ENCODE measurements around the gene GAN. TPM values are rescaled to one million over a fixed set of nuclear protein-coding genes. Genes with fewer than 3 reads are reported as not detected.

Gene GAN
- total and polyA plus RNA-seq, 2 of the 4 experiments (the other 2 are of a cell fraction), result 1.1 to 5.7 TPM

DNA sequence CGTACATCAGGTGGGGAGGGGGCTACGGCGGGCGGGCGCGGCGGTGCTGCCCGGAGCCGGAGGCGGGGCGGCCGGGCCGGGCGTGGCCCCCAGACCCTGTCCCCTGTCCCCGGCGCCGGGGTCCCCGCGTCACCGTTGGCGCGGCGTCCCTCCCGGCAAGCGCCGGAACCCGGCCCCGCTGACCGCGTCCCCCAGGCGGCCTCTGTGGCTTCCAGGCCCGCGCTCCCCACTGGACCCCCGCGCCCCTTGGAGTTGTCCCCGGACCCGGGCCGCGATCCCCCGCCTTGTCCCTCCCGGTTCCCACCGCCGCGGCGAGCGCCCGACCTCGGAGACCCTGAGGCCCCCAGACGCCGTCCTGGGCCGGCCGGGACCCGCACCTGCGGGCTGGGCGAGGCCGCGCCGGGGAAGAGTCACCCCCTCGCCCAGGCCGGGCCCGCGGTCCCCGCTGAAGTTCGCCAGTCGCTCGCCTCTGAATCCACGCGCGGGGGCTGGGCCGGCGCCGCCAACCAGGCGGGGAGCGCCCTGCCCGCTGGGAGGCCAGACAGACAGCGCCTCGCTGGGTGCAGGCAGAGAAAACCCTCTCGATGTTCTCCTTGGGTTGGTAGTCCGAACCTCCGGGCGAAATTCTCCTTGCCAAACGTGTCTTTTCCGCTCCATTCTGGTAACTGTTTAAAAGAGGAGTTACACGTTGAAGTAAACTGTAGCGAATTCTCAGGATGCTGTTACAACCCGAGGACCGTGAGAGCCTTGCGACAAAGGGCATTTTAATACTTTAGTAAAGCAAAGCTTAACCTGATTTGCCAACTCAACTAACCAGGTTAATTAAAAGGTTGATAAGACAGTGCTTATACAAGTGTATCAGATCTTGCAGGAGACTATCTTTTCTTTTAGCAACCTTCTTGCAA, 761 bp downstream of the GAN start:
- H3K9me3 ChIP-seq (ENCODE audit: control insufficient read depth, insufficient read depth, low read length), result no peaks in the 10 kb centered on the region
- dilution Hi-C loops (cut with HindIII; ENCODE audit: low sequenced_read_pairs, unreplicated experiment) (no loop called here), in situ Hi-C loops (cut with MboI; ENCODE audit: low sequenced_read_pairs) (no loop called here), intact Hi-C loops (cut with micrococcal nuclease) (loop anchor here (2.0 to 10.0 kb wide), 4 partner anchors 81 to 281 kb away; partner anchors contain the start of genes ATMIN, BCO1 and GCSH)
- ATAC-seq (ENCODE audit: low read depth) (peak; percentile 52), DNase-seq (peak; percentile 51)
- POLR2A ChIA-PET (ENCODE audit: unreplicated experiment), result no interaction called here
- H3K4me2 ChIP-seq (ENCODE audit: low read depth, low read length), result peak overlapping the region; percentile 97
- peak overlapping the region; percentile 9; the same call in 1 of the 2 replicates for H2BK120ac ChIP-seq (ENCODE audit: low read depth, low read length)
- peak; percentile 16; the same call in 1 of the 2 replicates for TF ChIP-seq RAD21 (IDR thresholded peaks at IDR 0.05; ENCODE audit: low read length)
- TF ChIP-seq CTCF (conservative IDR thresholded peaks at IDR 0.05; ENCODE audit: low read depth, low read length), result 0 out of 2 replicates have a peak, but pooled peaks have one; percentile 13
- TF ChIP-seq, protein P1, sequence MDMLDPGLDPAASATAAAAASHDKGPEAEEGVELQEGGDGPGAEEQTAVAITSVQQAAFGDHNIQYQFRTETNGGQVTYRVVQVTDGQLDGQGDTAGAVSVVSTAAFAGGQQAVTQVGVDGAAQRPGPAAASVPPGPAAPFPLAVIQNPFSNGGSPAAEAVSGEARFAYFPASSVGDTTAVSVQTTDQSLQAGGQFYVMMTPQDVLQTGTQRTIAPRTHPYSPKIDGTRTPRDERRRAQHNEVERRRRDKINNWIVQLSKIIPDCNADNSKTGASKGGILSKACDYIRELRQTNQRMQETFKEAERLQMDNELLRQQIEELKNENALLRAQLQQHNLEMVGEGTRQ (IDR thresholded peaks at IDR 0.05; ENCODE audit: low read depth, low read length), result no peak
- no peak for TF ChIP-seq SMC3 (IDR thresholded peaks at IDR 0.05; ENCODE audit: low read depth, low read length)
- TF ChIP-seq CEBPB (IDR thresholded peaks at IDR 0.05; ENCODE audit: low read depth, low read length), result no peak
- TF ChIP-seq MAZ (IDR thresholded peaks at IDR 0.05; ENCODE audit: borderline replicate concordance, low read depth, low read length), result peak; percentile 55; the same call in 1 of the 2 replicates
- CTCF ChIA-PET, result interaction anchor here (0.8 kb wide), 1 partner anchor 281 kb away, joined by 3 read pairs; no protein-coding TSS in a partner anchor
- peak overlapping the region; percentile 33 for H3K27ac ChIP-seq (ENCODE audit: insufficient read depth, low read length)
- peak overlapping the region; percentile 65 for H2AK9ac ChIP-seq (replicated peaks; ENCODE audit: low read depth, low read length, poor library complexity)
- H2BK20ac ChIP-seq (ENCODE audit: low read depth, low read length), result no peak overlapping the region
- H3K36me3 ChIP-seq (ENCODE audit: control insufficient read depth, insufficient read depth, low read length), result peaks cover 2% of the 10 kb centered on the region; the same call in 1 of the 2 replicates
- H3K4me1 ChIP-seq (ENCODE audit: control insufficient read depth, insufficient read depth, low read length), result peaks cover 12% of the 10 kb centered on the region
- peak overlapping the region; percentile 89 for H3K23ac ChIP-seq (ENCODE audit: low read depth, low read length)
- peak overlapping the region; percentile 93 for H2AFZ ChIP-seq (replicated peaks; ENCODE audit: low read length, poor library complexity)
- peak overlapping the region; percentile 92 for H3K4me3 ChIP-seq (ENCODE audit: insufficient read depth, low read depth, low read length)
- H3K9me1 ChIP-seq (ENCODE audit: insufficient read depth, low read length), result peaks cover 7% of the 10 kb centered on the region
- H3K4ac ChIP-seq (ENCODE audit: low read depth, low read length), result peak overlapping the region; percentile 55; the same call in 1 of the 2 replicates
- BruUV-seq (replicated peaks), result no TSS peak
- no peak overlapping the region for H3K18ac ChIP-seq (ENCODE audit: low read depth, low read length)
- no peak overlapping the region for H3K56ac ChIP-seq (ENCODE audit: extremely low read depth, insufficient read depth, low read length)
- peak overlapping the region in 1 of 2 experiments; percentile 52; a peak in 2 of 4 replicates for H4K8ac ChIP-seq (ENCODE audit: low read depth in 2 of 2, low read length in 2 of 2)
- H3K27me3 ChIP-seq (ENCODE audit: control insufficient read depth, insufficient read depth, low read length), result no peaks in the 10 kb centered on the region
- peaks cover 33 to 66% of the 10 kb centered on the region in 2 experiments for H3K79me1 ChIP-seq (ENCODE audit: low read depth in 1 of 2, low read length in 2 of 2)
- H4K91ac ChIP-seq (ENCODE audit: insufficient read depth, low read depth, low read length), result no peak overlapping the region
- peak overlapping the region; percentile 42 for H3K14ac ChIP-seq (replicated peaks; ENCODE audit: low read depth, low read length)
- H3K9ac ChIP-seq (ENCODE audit: low read depth, low read length), result peak overlapping the region; percentile 90
- WGBS, 2 experiments (ENCODE audit: extremely low coverage in 2 of 2, insufficient read length in 1 of 2), result 1% methylated on average over 46 of the region's 88 CpGs; no CpG with 5 or more reads in 1 of the 2 experiments
- H4K20me1 ChIP-seq (ENCODE audit: insufficient read depth, low read length), result peaks cover 15% of the 10 kb centered on the region; the same call in 1 of the 2 replicates
- H2BK15ac ChIP-seq (ENCODE audit: low read depth, low read length), result no peak overlapping the region
- H4K5ac ChIP-seq (ENCODE audit: low read depth, low read length), result no peak overlapping the region
- no peak overlapping the region for H2AK5ac ChIP-seq (ENCODE audit: low read depth, low read length)
- peak overlapping the region; percentile 35 for H2BK5ac ChIP-seq (ENCODE audit: low read depth, low read length, poor library complexity, severe bottlenecking)

Measured in IMR-90 (cell line).